Measurements from ENCODE around the gene LONP1. TPM values are rescaled to one million over a fixed set of nuclear protein-coding genes. Genes with fewer than 3 reads are reported as not detected.

The LONP1 gene
- total and polyA plus RNA-seq, 12 donors, result 177 to 523 (median 373) TPM

GRCh38 chr19:5713228-5713627 is 6.7 kb downstream of the LONP1 start:
- TF ChIP-seq, protein P1, sequence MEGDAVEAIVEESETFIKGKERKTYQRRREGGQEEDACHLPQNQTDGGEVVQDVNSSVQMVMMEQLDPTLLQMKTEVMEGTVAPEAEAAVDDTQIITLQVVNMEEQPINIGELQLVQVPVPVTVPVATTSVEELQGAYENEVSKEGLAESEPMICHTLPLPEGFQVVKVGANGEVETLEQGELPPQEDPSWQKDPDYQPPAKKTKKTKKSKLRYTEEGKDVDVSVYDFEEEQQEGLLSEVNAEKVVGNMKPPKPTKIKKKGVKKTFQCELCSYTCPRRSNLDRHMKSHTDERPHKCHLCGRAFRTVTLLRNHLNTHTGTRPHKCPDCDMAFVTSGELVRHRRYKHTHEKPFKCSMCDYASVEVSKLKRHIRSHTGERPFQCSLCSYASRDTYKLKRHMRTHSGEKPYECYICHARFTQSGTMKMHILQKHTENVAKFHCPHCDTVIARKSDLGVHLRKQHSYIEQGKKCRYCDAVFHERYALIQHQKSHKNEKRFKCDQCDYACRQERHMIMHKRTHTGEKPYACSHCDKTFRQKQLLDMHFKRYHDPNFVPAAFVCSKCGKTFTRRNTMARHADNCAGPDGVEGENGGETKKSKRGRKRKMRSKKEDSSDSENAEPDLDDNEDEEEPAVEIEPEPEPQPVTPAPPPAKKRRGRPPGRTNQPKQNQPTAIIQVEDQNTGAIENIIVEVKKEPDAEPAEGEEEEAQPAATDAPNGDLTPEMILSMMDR (IDR thresholded peaks at IDR 0.05), result no peak
- TF ChIP-seq POLR2A (IDR thresholded peaks at IDR 0.05), result no peak
- H3K4me3 ChIP-seq, result no peak overlapping the region
- no peaks in the 10 kb centered on the region for H3K9me3 ChIP-seq (replicated peaks in 1 of 3)
- H3K27ac ChIP-seq, result no peak overlapping the region
- intact Hi-C loops (cut with DNase I), result no loop called here
- peaks cover 0 to 53% of the 10 kb centered on the region in 2 donors for H3K36me3 ChIP-seq (replicated peaks in 1 of 2)
- H3K4me1 ChIP-seq (replicated peaks in 1 of 2), result peaks cover 11 to 34% of the 10 kb centered on the region in 2 donors
- WGBS, 4 donors, result 82 to 92% (median 91%) methylated on average over 6 to 9 of the region's 9 CpGs
- no peak for DNase-seq
- no peaks in the 10 kb centered on the region for H3K27me3 ChIP-seq

DNA sequence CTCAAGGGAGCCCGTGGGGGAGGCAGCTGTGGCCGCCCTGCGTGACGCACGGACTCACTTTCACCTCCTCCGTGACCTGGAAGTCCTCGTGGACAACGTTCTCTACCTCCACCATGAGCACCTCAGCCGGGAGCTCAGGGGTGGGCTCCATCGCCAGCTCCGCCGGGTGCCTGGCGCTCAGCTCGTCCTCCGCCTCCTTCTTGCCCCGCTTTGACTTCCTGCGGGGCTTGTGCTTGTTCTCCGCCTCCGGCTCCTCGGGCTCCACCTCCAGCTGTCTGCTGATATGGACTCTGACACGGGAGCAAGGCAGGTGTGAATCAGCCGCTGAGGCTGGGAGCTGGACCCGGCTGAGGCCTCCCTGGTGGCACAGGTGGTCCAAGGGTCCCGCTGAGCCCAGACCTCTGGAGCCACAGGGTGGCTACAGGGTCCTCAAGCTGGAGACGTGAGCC is 8.2 kb downstream of the LONP1 start:
- H3K4me1 ChIP-seq (replicated peaks in 1 of 2), result peaks cover 0 to 19% of the 10 kb centered on the region in 2 donors
- peaks cover 0 to 68% of the 10 kb centered on the region in 2 donors for H3K36me3 ChIP-seq (replicated peaks in 1 of 2)
- intact Hi-C loops (cut with DNase I), result no loop called here
- no peaks in the 10 kb centered on the region for H3K9me3 ChIP-seq (replicated peaks in 1 of 3)
- DNase-seq, result peak in 1 of 7 donors; percentile 18
- TF ChIP-seq, protein P1 (IDR thresholded peaks at IDR 0.05), result no peak
- TF ChIP-seq POLR2A (IDR thresholded peaks at IDR 0.05), result no peak
- H3K27me3 ChIP-seq, result no peaks in the 10 kb centered on the region
- H3K4me3 ChIP-seq, result no peak overlapping the region
- 88 to 91% (median 88%) methylated on average over 19 to 25 of the region's 25 CpGs for WGBS, 4 donors
- no peak overlapping the region for H3K27ac ChIP-seq

DNA sequence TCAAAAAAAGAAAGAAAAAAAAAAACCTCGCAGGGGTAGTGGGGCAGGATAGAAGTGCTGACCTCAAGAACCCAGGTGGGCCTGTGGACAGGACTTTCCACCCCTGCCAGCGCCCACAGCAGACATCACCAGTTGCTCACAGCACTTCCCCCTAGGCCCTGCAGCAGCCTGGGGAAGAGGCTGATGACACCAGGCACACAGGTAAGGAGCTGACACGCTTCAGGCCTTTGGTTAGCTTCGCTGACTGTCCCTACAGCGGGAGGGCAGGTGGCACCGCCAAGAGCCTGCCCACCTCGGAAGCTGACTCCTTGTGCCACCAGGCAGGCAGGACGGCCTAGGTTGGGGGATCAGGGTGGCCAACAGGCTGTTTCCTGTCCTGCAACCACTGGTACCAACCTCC is 8.9 kb downstream of the LONP1 start:
- Histone ChIP-seq H3K27ac (no peak overlapping the region), H3K4me3 (no peak overlapping the region), H3K4me1 (replicated peaks in 1 of 2) (peaks cover 0 to 13% of the 10 kb centered on the region in 2 donors), H3K36me3 (replicated peaks in 1 of 2) (peaks cover 0 to 75% of the 10 kb centered on the region in 2 donors), H3K27me3 (no peaks in the 10 kb centered on the region), H3K9me3 (replicated peaks in 1 of 3) (no peaks in the 10 kb centered on the region)
- TF ChIP-seq, protein P1 (IDR thresholded peaks at IDR 0.05), result no peak
- TF ChIP-seq POLR2A (IDR thresholded peaks at IDR 0.05), result no peak
- 89 to 97% (median 91%) methylated on average over 5 to 8 of the region's 8 CpGs for WGBS, 4 donors
- DNase-seq, result no peak
- intact Hi-C loops (cut with DNase I), result no loop called here

DNA sequence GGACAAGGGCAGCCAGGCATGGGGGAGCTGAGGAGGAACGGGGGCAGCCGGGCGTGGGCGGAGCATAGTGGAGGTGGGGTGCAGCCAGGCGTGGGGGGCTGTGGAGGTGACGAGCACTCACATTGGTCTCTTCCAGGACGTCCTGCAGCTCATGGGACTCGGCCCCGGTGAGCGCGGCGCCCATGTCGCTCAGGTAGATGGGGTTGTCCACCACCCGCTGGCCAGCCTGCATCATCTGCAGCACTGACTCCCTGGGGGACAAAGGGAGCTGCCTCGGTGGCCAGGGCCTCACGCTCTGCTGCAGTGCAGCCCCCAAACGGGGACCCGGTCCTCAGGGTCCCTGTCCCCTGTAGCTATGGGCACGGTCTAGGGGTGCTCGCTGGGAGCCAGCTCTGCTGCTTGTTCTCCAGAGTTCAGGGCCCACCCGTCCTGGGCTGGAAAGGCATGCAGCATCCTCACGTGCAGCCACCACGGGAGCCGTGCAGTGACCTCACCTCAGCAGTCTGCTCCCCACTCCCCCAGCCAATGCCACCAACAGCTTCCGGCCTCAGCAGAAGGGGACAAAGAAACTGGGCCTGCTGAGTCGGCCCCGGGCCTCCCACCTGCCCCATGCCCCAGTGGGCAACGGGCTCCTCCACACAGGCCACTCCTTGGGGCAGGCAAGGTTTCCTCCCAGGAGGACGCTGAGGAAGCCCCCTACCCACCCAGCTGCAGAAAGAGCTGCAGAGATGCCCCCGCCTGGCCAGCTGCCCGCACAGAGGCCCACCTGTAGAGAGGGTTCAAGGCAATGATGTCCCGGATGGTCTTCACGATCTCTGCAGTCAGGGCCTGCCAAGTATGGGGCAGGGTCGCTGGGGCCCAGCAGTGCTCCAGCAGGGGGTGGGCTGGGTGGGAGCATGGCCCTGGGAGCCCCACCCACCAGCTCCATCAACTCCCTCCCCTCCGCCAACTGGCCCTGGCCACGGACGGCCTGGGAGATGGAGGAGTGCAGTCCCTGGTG is 12.1 kb downstream of the LONP1 start:
- H3K9me3 ChIP-seq (replicated peaks in 1 of 3), result no peaks in the 10 kb centered on the region
- H3K4me1 ChIP-seq (replicated peaks in 1 of 2), result peaks cover 0 to 20% of the 10 kb centered on the region in 2 donors
- no peaks in the 10 kb centered on the region for H3K27me3 ChIP-seq
- WGBS, 4 donors, result 84 to 91% (median 87%) methylated on average over 13 to 37 of the region's 37 CpGs
- intact Hi-C loops (cut with DNase I), result no loop called here
- peak in 3 of 7 donors; percentile 29 to 38 (median 34) for DNase-seq
- no peak overlapping the region for H3K4me3 ChIP-seq
- peak overlapping the region in 3 of 5 donors; percentile 75 to 85 (median 85) for H3K27ac ChIP-seq
- H3K36me3 ChIP-seq (replicated peaks in 1 of 2), result peaks cover 0 to 92% of the 10 kb centered on the region in 2 donors
- TF ChIP-seq, protein P1 (IDR thresholded peaks at IDR 0.05), result no peak
- TF ChIP-seq POLR2A (IDR thresholded peaks at IDR 0.05), result no peak
